GM21447 (cell line): Measurements from ENCODE around the gene MYO9A.
A peak's percentile ranks its signal among the peaks of the same experiment; 100 is the strongest.

Experiments
- ATAC-seq: cut with Tn5 transposase; IDR thresholded peaks from one replicate; pipeline ENCODE4 v1.9.1; 2021; ENCODE audit not compliant: unreplicated experiment

The MYO9A gene

DNA sequence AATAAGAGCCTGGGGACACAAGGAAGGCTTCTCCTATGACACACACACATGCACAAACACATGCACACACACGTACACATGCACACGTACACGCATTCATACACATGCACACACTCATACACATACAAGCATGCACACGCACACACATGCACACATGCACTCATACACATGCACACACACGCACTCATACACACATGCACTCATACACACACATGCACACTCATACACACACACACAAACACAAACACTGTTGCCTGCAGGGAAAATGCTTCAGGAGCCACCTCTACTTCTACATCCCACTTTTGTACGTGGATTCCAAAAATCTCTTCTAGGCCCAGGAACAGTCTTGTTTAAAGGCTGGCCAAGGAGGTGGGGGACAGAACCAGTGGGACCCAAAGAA is 328.3 kb downstream of the MYO9A start:
- no peak for ATAC-seq

DNA sequence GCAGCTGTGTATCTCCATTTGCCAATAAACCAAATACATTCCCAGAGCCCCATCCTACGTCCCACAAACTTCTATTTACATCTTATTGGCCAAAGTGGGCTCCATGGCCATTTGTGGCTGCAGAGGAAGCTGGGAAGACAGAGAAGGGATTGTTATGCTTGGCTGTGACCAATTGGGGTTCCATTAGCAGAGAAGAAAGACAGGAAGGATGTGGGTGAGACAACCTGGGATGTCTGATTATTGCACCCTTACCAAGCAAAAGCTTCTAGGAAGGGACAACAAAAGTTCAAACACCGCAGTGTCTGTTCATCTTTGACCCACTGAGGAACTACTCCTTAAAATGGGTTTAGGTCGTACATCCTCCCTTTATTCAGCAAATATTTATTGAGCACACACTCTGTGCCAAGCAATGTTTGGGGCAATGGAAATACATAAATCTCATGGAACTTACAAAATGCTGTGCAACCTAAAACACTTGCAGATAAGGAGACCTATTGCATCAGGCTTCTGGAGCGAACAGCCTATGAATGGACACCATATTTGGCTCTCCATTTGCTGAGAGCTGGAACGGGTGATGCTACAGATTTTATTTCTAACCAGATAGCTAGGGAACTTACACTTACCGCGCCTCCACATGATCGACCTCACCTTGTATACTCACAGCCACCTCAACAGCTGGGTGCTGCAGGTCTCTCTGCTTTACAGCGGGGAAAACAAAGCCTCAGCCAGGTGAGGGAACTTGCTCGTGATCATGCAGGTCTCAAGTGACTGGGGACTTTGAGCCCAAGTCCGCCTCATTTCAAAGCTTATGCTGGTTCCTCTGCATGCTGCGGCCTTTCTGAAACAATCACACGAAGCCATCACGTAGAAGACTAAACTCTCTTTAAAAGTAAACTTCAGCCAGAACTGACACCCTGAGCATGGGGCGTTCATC is 329.0 kb downstream of the MYO9A start:
- ATAC-seq, result no peak

- ATAC-seq, result no peak
Measured at GRCh38 chr15:71786673-71787072, 331.3 kb downstream of the MYO9A start.

DNA sequence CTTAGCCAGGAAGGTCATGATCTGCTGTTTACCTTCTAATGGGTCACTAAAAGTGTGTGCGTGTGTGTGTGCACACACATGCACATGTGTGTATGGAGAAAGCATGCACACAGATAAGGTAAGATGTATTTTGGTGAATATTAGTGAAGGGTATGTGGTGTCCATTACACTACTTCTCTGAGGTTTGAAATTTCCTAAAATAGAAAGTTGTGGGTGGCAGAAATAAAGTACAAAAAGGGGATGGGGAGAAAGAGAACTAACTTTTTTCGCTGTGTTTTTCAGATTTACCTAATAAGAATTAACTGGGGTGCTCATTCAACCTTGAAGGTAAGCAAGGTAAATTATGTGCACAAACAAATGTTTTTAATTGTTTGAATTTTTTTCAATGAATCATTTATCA is 332.0 kb downstream of the MYO9A start:
- no peak for ATAC-seq

- no peak for ATAC-seq
Measured at GRCh38 chr15:71784719-71785118, 333.2 kb downstream of the MYO9A start.

DNA sequence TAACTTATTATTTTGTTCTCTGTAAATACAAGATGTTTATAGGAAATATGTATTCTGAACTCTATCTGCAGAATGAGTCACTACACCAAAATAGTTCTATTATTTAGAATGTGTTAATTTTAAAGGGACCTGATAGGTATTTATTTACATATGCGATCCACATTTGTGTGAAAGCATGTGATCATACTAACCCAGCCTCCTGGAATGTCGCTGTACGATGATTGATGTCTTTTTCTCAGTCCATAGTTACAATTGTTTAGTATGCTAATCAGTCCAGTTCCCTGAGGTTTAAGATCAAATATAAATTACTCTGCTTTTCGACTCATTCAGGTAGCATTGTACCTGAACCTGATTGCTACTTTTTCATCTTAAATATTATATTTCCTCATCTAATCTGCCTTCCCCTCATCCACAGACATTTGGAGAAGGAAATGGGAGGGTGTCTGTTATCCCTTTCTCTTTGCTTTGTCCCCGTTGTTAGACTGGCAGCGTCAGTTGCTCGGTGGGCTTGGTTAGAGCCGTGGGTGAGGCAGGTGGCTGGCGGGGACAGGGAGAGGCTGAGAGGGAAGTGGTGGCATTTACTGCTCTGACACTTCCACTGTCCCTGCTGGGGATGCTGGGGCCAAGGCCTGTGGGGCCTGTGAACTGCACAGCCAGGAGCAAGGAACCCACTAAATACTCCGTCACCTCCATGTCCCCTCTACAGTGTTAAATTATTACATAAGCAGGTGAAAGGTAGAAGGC is 335.4 kb downstream of the MYO9A start:
- ATAC-seq, result no peak

GRCh38 chr15:71781965-71782265 is 336.0 kb downstream of the MYO9A start:
- no peak for ATAC-seq

DNA sequence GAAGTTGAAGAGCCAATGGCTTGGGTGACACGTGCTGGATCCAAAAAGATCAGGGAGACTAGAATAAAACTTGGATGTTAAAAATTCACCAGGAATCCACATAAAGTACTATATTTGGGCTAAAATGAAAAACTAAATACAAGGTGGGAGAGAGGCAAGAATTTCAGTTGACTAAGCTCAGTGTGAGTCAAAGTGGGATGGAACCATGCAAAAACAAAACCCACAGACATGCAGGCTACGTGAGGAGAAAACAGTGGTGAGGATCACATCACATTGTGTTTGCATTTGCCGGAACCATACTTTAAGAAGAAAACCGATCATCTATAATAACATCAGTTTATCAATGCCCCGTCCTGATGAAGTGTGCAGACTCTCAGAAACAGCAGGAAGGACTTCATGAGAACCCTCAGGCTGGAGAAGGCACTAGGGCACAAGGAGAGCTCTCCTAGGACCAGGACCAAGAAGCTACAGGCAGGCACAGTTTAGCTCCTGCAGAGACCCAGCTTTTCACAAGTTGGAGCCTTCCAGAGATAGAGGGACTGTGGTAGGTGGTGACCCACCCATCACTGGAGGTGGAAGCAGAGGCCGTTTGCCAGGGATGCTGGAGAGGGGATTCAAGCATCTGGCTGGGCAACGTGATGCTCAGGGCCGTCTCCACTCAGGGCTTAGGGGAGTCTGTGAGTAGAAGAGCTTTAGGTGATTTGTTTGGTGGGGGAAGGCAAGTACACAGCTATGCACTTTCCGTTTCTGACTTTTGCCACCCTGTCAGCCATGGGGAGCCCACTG is 336.6 kb downstream of the MYO9A start:
- ATAC-seq, result peak; percentile 52

DNA sequence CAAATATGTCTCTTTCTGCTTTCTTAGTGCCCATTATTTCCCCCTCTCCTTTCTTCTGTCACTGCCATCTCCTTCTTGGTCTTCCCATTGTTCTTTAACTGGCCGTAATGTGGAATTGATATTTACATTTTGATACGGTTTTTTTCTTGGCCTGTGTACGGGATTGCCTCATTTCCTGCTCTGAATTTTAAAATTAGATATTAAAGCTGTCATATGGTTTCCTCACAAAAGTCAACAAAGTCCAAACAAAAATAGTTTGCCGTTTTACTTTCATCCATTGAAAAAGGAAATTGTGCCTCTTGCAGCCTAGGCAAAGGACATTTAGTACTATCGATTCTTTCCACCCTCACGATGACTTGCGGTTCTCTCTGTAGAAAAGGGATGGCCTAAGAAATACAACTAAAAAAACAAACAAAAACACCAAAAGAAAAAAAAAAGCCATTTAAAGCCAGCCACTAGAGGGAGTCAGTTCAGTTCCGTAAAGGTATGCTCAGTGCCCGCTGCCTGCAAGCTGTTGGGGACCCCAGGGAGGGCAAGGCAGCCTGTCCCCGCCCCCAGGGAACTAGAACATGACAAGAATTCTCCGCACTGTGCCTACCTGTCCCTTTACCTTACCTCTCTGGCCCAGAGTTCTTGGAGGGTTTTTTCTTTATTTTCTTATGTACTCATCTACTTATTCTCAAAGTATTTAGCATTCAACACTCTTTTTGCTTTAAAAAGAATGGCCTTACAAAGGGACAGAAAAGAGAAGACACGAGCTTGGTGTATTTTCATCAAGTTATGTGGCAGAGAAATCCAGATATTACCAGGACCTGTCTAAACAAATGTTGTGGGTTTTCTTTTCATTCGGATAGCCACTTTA is 337.6 kb downstream of the MYO9A start:
- no peak for ATAC-seq

- no peak for ATAC-seq
Measured at GRCh38 chr15:71779073-71779797, 338.7 kb downstream of the MYO9A start.

- no peak for ATAC-seq
Measured at GRCh38 chr15:71777216-71777943, 340.6 kb downstream of the MYO9A start.

DNA sequence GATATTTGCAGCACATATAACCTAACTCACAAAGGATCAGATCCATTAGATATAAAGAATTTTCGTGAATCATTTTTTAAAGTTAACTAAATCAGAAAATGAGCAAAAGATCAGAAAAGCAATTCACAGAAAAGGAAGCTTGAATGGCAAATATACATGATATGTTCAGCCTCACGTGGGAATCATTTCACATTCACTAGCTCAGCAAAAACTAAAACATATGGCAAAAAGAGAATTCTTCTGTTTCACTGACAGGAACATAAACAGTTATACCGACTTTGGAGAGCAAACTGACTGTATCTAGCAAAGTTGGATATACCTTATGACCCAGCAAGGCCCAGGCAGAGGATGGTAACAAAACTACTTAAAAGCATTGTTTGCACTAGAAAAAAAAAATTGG is 341.6 kb downstream of the MYO9A start:
- no peak for ATAC-seq

DNA sequence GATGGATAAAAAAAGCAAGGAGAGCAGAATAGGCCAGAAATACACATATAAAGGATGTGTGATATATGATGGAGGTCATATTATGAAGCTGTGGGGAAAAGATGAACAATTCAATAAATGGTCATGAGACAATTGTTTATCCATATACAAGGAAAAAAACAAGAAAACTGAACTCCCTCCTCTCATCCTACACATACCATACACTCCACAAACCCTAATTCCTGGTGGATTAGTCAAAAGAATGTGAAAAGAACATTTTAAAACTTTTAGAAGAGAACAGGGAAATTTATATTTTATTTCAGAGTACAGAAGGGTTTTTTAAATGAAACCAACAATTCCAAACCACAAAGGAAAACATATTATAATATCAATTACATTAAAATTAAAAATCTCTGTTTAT is 342.1 kb downstream of the MYO9A start:
- no peak for ATAC-seq

DNA sequence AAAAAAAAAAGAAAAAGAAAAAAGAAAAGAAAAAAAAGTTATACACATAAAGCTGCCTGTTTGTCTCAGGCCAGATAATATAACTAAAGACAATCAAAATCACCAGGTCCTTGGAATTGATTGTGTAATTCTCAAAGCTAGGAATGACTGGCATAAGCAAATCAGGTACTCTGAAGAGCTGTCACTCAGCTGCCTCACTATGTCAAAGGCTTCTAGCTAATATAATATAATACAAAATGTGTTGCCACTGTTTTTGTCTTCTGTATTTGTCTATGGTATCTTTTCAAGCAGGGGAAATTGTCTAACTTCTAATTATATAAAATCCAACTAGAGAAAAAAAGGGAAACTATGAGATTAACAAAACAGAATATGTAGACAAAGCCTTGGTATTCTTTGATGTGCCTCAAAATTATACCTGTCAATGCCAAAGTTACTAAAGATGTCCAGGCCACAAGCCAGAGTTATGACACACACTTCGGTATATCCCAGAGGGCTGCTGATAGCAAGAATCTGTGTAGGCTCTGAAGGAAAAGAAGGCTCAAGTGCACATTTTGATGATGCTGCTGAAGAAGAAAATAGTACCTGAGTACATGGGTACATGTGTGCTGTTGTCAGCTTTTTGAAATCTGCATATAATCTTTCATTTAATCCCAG is 344.6 kb downstream of the MYO9A start:
- no peak for ATAC-seq
